Calu3 (cell line): Measurements from ENCODE around the gene CFAP77. TPM values are rescaled to one million over a fixed set of nuclear protein-coding genes. Genes with fewer than 3 reads are reported as not detected.

Source experiments
- BruUV-seq: library from RNA; stranded (reverse); fragments of 400-500 nt; replicated peaks from 2 replicates; lab custom pipeline; 2021; lab: Mats Ljungman, UMichigan
- CTCF ChIA-PET: fragments of 300-600 bp; sonication (Branson Sonifier 250); formaldehyde crosslinking; loops from one replicate; lab custom pipeline; 2022; ENCODE audit warnings: antibody characterized with exemption; lab: Charles Lee
- DNase-seq: peaks from one replicate; pipeline ENCODE4 v3.0.0; 2022
- H3K27ac Mint-ChIP-seq: one replicate; pipeline ENCODE4 v1.8.0; 2022; ENCODE audit warnings: mixed read lengths; ENCODE audit not compliant: unreplicated experiment
- H3K27me3 Mint-ChIP-seq: one replicate; pipeline ENCODE4 v1.8.0; 2022; ENCODE audit warnings: mixed read lengths; ENCODE audit not compliant: unreplicated experiment
- H3K36me3 Mint-ChIP-seq: one replicate; pipeline ENCODE4 v1.8.0; 2022; ENCODE audit warnings: mild to moderate bottlenecking, moderate library complexity, mixed read lengths; ENCODE audit not compliant: insufficient read depth, unreplicated experiment
- H3K4me1 Mint-ChIP-seq: one replicate; pipeline ENCODE4 v1.8.0; 2022; ENCODE audit warnings: mild to moderate bottlenecking, low read depth, mixed read lengths; ENCODE audit not compliant: unreplicated experiment
- H3K4me3 Mint-ChIP-seq: one replicate; pipeline ENCODE4 v1.8.0; 2022; ENCODE audit warnings: mild to moderate bottlenecking, low read depth, moderate library complexity, mixed read lengths; ENCODE audit not compliant: unreplicated experiment
- H3K9me3 Mint-ChIP-seq: one replicate; pipeline ENCODE4 v1.8.0; 2022; ENCODE audit warnings: low read depth, mixed read lengths; ENCODE audit not compliant: unreplicated experiment
- intact Hi-C: fragments of 100-400 bp; cut with micrococcal nuclease; formaldehyde crosslinking; loops from one replicate; pipeline ENCODE4 v1.10.0; 2022; ENCODE audit not compliant: unreplicated experiment
- total RNA-seq: library from RNA; stranded (reverse); gene quantifications from 2 replicates; pipeline ENCODE4 v1.2.3, GENCODE V29; 2022
- TF ChIP-seq, protein P1 (sequence below): fragments of 200-600 bp; IDR thresholded peaks from one replicate; pipeline ENCODE4 v1.8.0; 2022; ENCODE audit warnings: antibody characterized with exemption; ENCODE audit not compliant: unreplicated experiment

CFAP77 gene
- total RNA-seq, 1 experiment from 2014 or later: not detected

DNA sequence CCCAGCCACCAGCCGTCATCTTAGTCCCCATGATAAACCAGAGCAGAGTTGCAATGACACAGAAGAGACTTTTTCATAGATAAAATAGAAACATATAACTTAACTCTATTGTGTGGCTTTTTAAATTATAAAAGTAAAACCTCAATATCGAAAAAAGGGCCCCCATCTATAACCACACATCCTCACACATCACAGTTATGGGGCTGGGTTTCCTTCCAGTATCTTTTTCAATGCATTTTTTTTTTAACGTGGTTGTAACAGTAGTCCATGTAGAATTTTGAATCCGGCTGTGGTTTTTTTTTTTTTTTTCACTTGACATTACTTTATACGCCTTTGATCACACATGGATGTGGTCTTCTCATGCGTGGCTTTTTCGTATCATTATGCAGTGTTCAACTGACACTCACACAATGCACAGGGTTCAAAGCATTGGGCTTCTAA, 77.4 kb downstream of the CFAP77 start:
- DNase-seq: no peak
- H3K9me3 Mint-ChIP-seq: no peaks in the 10 kb centered on the region
- no peaks in the 10 kb centered on the region for H3K36me3 Mint-ChIP-seq
- TF ChIP-seq, protein P1, sequence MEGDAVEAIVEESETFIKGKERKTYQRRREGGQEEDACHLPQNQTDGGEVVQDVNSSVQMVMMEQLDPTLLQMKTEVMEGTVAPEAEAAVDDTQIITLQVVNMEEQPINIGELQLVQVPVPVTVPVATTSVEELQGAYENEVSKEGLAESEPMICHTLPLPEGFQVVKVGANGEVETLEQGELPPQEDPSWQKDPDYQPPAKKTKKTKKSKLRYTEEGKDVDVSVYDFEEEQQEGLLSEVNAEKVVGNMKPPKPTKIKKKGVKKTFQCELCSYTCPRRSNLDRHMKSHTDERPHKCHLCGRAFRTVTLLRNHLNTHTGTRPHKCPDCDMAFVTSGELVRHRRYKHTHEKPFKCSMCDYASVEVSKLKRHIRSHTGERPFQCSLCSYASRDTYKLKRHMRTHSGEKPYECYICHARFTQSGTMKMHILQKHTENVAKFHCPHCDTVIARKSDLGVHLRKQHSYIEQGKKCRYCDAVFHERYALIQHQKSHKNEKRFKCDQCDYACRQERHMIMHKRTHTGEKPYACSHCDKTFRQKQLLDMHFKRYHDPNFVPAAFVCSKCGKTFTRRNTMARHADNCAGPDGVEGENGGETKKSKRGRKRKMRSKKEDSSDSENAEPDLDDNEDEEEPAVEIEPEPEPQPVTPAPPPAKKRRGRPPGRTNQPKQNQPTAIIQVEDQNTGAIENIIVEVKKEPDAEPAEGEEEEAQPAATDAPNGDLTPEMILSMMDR: no peak
- H3K27me3 Mint-ChIP-seq: peaks cover 54% of the 10 kb centered on the region
- intact Hi-C loops: no loop called here
- CTCF ChIA-PET: no interaction called here
- BruUV-seq: no TSS peak
- H3K4me1 Mint-ChIP-seq: no peaks in the 10 kb centered on the region
- no peak overlapping the region for H3K4me3 Mint-ChIP-seq
- H3K27ac Mint-ChIP-seq: no peak overlapping the region

DNA sequence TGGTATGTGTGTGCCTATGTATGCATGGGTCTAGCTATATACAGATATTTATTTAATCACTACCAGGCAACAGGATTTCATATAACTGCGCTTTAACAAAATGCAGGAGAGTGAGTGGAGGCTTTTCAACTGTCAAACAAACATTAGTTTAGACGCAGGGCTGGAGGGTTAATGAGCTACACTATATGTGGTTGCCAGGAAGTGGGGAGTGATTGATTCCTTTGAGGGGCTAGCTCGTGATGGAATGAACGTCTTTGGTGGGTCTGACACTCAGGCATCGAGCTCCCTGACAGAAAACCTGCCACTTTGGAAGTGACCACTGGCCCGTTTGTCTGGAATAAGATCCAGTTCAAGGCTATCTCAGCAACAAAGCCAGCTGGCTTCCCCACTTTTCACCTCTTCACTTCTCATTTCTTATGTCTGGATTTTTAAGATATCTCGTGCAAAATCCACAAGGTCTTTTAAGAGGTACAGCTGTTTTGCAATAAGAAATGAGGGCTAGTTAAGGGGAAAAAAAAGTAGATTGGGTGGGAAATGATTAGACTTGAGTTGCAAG, 78.0 kb downstream of the CFAP77 start:
- TF ChIP-seq, protein P1: no peak
- Mint-ChIP-seq H3K4me1 (no peaks in the 10 kb centered on the region), H3K4me3 (no peak overlapping the region), H3K36me3 (no peaks in the 10 kb centered on the region), H3K9me3 (no peaks in the 10 kb centered on the region), H3K27me3 (peaks cover 61% of the 10 kb centered on the region), H3K27ac (no peak overlapping the region)
- no peak for DNase-seq
- intact Hi-C loops: no loop called here
- CTCF ChIA-PET: interaction anchor here (1.1 kb wide), 1 partner anchor 10 kb away, joined by 3 read pairs; no protein-coding TSS in a partner anchor
- no TSS peak for BruUV-seq

DNA sequence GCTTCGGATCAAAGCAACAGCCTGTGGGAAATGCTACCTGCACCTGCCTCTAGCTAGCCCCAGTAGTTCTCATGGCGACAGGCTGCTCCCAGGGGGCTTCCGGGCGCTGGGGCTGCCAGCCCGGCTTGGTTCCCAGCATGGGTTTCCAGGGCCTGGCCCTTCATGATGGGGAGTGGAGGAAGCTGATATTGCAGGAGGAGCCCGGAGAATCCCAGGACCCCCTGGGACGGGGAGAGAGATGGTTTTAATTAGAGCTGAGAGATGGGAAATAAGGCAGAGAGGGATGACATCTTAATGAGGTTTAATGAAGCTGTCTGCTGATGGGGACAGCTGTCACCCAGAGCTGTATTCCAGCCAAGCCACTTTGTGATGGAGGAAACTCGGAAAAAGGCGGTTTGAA, 78.6 kb downstream of the CFAP77 start:
- no peaks in the 10 kb centered on the region for H3K9me3 Mint-ChIP-seq
- H3K4me3 Mint-ChIP-seq: no peak overlapping the region
- H3K4me1 Mint-ChIP-seq: no peaks in the 10 kb centered on the region
- intact Hi-C loops: no loop called here
- DNase-seq: no peak
- no TSS peak for BruUV-seq
- CTCF ChIA-PET: interaction anchor here (1.1 kb wide), 1 partner anchor 9 kb away, joined by 3 read pairs; no protein-coding TSS in a partner anchor
- peaks cover 67% of the 10 kb centered on the region for H3K27me3 Mint-ChIP-seq
- H3K27ac Mint-ChIP-seq: no peak overlapping the region
- H3K36me3 Mint-ChIP-seq: no peaks in the 10 kb centered on the region
- TF ChIP-seq, protein P1: no peak

DNA sequence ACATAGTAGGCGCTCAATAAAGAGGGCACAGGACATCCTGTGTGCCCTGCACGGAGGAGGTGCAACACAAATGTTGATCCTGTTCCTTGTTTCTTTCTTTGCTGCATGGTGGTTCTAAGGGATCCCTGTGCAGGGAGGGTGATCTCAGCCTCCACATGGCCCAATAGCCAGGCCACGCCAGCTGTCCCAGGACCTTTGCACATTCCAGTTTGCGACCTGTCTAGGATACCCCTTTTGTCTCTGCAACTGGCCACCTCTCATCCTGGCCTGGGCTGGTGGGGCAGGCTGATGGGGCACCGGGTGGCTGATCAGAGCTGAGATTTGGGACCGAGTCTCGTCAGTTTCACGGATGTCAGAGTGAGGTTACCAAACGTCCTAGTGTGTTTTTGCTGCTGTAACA, 79.5 kb downstream of the CFAP77 start:
- BruUV-seq: no TSS peak
- CTCF ChIA-PET: no interaction called here
- peaks cover 76% of the 10 kb centered on the region for H3K27me3 Mint-ChIP-seq

More for the DNA sequence above, 79.5 kb downstream of the CFAP77 start:
- H3K27ac Mint-ChIP-seq: no peak overlapping the region
- no peaks in the 10 kb centered on the region for H3K36me3 Mint-ChIP-seq
- no peaks in the 10 kb centered on the region for H3K9me3 Mint-ChIP-seq
- no peak for DNase-seq
- no peaks in the 10 kb centered on the region for H3K4me1 Mint-ChIP-seq
- intact Hi-C loops: no loop called here
- TF ChIP-seq, protein P1: no peak
- H3K4me3 Mint-ChIP-seq: no peak overlapping the region
